CD4-positive, alpha-beta T cell treated with Interleukin-4 for 4 hours (primary cell): ENCODE data around the gene RAPGEF2.
"Not testable (repeated sequence)": the region's sequence is repeated elsewhere in the genome, so short reads cannot be mapped to it uniquely, and the experiment has no call there.

Source experiments
- DNase-seq: peaks from one replicate; pipeline ENCODE4 v3.0.0-alpha.2; 2020

Gene RAPGEF2

GRCh38 chr4:159282944-159283343, 180.1 kb downstream of the RAPGEF2 start:
- no peak for DNase-seq

- no peak for DNase-seq
Observed at GRCh38 chr4:159283696-159284095, 180.8 kb downstream of the RAPGEF2 start.

GRCh38 chr4:159284113-159284512, 181.2 kb downstream of the RAPGEF2 start:
- DNase-seq = no peak

DNA sequence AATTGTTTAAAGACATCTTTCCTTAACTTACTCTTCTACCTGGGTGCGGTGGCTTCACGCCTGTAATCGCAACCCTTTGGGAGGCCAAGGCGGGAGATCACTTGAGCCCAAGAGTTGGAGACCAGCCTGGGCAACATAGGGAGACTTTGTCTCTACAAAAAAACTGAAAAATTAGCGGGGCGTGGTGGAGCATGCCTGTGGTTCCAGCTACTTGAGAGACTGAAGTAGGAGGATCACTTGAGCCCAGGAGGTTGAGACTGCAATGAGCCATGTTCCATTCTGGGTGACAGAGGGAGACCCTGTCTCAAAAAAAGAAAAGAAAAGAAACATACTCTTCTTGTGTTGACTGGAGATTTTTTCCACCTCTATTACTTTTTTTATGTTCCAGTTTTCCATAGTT, 181.9 kb downstream of the RAPGEF2 start:
- DNase-seq = no peak

- no peak for DNase-seq
Observed at GRCh38 chr4:159287767-159288166, 184.9 kb downstream of the RAPGEF2 start.

- no peak for DNase-seq
Observed at GRCh38 chr4:159289682-159290081, 186.8 kb downstream of the RAPGEF2 start.

DNA sequence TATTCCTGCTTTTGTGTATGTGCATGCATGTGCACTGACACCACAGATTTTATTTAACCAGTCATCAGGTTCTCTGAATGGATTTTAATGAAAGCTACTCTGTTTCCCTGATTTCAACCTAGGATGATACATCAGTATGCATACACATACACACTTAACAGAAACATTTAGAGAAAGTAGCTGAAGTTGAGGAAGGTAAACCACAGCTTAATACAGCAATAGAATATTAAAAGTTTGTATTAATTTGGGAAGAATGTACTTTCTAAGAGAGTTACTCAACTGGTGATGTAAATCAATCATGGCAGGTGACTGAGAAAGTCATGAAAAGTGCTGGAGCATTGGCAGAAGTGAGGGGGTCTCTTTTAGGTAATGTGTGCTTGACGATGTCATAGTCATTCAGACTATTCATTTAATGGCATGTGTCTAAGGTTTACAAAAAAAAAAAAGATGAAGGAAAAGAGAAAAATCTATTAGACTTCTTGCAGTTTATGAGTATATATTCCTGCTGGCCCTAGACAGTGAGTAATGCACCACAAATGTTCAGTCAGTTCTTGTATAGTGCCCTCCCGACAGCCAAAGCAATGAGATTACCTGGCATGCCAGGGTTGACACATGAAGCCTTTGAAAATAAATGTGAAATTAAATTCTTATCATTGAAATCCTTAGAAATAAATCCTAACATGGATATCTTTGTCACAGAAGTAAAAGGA, 187.6 kb downstream of the RAPGEF2 start:
- no peak for DNase-seq

DNA sequence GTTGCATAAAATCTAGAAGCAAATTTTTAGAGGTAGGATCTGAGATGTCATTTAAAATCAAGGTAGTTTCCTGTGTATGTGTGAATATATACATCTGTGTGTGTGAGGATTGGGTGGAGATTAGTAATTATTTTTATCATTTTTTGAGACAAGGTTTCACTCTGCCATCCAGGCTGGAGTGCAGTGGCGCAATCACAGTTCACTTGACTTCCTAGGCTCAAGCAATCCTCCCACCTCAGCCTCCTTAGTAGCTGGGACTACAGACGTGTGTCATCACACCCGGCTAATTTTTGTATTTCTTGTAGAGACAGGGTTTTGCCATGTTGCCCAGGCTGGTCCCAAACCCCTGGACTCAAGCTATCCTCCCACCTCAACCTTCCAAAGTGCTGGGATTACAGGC, 188.3 kb downstream of the RAPGEF2 start:
- no peak for DNase-seq

GRCh38 chr4:159292137-159292896, 189.4 kb downstream of the RAPGEF2 start:
- no peak for DNase-seq

DNA sequence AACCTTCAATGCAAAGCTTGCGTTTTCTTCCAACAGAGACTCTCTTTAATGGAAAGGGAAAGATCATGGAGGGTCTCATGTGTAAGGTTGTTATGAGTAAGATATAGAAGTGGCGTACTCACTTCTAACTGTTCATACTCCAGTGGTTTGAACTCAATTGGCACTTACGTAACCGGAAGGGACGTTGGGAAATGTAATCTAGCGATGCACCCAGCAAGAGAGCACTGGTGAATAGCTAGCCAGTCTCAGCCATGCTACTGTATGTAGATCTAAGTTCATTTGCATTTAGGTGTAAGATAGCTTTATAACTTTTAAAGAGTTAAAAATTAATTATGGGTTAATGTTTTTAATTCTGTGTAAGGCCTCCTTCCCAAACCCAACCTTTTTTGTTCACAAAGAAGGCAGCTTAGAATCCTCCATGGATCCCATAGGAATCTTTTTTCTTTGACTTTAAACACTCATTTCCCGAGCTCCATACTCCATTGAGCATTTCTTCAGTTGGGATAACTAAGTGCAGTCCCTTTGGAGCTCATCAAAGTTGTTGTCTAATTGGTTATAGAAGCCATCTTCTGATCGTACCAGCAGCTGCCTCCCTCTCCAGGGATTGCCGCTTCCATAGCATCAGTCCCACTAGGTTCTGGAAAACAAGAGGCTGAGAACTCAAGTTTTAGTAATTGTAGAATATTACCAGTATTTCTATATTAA, 191.1 kb downstream of the RAPGEF2 start:
- DNase-seq = no peak

DNA sequence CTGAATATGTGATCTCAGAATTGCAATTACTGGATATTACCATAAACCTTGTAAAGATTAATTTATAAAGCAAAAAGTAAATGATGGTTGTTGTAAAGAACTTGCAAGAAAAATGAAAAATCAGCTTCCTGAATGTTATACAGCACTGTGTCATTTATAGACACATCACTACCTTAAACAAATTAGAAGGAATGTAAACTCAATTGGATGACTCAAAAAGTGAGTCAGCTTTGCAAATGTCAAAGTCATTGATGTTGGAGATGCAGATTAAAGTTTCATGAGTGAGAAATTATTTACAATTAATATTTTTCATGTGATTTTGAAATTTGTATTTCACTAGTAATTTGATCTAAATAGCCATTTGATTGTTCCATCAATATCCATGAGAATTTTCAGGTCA, 193.2 kb downstream of the RAPGEF2 start:
- DNase-seq = no peak

GRCh38 chr4:159297091-159297490, 194.2 kb downstream of the RAPGEF2 start:
- DNase-seq = no peak

DNA sequence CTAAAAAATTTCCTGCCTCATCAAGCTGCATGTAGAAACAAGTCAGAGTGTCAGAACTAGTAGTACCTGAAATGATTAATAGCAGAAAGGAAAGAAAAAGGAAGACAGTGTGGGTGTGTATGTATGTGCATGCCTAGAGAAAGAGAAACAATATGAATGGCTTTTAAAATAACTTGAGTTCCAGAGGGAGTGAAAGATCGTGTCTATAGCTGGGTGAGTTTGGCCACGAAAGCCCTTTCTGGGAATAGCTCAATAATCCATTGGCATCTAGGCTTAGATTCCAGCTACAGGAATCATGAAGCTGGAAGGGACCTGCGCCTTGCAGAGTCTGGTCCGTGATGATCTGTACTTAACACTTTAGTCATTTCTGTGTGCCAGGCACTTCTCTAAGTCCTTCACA, 195.6 kb downstream of the RAPGEF2 start:
- DNase-seq = no peak

- DNase-seq = no peak
Observed at GRCh38 chr4:159303435-159303834, 200.6 kb downstream of the RAPGEF2 start.

DNA sequence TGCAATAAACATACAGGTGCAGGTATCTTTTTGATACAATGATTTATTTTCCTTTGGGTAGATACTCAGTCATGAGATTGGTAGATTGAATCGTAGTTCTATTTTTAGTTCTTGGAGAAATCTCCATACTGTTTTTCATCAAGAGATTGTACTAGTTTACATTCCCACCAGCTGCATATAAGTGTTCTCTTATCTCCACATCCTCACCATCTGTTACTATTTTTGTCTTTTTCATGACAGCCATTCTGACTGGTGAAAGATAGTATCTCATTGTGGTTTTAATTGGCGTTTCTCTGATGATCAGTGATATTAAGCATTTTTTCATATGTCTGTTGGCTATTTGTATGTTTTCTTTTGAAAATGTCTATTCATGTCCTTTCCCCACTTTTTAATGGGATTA, 202.2 kb downstream of the RAPGEF2 start:
- no peak for DNase-seq

DNA sequence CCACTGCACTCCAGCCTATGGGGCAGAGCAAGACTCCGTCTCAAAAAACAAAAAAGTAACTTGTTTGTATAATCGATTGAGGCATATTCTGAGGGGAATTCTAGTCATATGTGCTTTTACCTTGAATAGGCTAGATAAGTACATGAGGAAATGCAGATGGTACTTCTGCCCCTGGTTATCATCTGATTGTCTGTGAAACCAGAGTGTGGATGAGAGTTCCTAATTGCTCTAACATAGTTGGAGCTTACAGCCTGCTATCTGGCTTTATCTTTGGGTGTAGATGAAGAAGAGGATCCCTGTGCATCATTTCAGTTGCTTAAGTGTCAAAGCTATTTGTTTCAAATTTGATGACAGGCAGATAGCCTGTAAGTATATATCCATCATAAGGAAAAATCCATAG, 205.1 kb downstream of the RAPGEF2 start:
- DNase-seq = no peak

DNA sequence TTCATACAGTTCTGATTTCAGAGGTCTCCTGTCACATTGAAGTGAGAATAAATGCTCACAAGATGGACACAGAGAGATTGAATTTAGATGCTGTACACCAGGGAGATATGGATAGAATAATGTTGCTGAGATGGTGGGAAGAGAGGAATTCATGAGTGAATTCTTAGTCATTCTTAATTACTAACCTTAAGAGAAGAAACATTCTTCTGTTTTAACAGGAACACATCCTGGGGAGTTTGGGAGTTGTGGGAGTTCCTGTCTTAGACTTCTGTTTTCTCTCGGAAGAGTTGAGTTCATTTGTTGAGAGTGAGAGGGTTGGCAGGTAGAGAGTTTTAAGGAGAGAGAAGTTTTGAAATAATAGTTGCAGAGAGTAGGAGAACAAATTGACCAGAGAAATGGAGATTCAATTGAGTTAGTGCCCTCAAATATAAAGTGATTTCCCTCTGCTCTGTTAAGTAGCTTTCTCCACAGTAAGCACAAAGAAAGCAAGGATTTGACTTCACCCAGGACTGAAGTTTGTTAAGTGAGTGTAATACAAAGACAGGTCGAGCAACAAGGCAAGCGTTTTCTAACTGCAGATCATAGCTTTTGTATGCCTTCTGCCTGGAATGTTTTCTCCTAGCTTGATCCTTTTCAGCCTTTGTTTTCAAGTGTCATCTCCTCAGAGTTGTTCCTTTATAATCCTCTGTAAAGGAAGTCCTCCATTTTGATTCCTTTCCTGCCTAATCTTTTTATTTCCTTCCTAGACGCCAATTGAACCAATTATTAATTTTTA, 205.9 kb downstream of the RAPGEF2 start:
- DNase-seq = no peak

DNA sequence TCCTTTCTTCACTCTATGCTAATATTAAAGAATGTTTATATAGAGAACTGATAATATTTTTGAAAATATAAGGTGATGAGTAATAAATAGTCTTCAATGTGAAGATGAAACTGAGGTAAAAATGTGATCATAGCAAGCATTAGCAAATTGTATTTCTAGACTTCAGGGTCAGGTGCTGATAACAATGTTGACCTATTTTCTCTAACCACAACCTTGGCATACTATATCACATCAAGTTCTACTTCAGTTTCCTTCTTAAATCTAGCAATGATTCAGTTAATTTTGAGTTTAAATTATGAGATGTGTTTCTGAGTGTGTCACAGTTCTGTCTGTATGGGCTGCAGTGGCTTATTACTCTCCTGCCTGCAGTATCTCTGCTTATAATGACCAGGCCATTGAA, 209.4 kb downstream of the RAPGEF2 start:
- peak; percentile 1 for DNase-seq

DNA sequence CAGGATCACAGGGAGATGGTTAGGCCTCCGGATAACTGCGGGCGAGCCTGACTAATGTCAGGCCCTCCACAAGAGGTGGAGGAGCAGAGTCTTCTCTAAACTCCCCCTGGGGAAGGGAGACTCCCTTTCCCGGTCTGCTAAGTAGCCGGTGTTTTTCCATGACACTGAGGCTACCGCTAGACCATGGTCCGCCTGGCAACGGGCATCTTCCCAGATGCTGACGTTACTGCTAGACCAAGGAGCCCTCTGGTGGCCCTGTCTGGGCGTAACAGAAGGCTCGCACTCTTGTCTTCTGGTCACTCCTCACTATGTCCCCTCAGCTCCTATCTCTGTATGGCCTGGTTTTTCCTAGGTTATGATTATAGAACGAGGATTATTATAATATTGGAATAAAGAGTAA, 213.0 kb downstream of the RAPGEF2 start:
- DNase-seq = not testable (repeated sequence)

DNA sequence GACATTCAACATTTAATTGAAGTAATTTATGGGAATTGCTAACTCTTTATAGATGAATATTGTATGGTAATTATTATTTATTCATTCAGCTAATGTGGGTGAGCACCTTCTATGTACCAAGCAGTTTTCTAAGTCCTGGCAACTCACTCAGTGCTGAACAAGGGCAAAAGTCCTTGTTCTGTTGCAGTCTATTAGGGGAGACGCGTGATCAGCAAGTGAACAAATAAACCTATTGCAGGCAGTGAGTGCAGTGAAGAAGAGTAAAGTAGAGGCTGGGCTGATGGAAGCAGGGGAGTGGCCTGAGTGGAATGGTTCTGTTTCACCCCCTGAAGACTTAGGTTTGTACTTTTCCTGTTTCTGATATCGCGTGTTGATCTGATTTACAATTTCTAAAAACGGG, 214.3 kb downstream of the RAPGEF2 start:
- DNase-seq = no peak

- DNase-seq = no peak
Observed at GRCh38 chr4:159319027-159319426, 216.1 kb downstream of the RAPGEF2 start.

- DNase-seq = no peak
Observed at GRCh38 chr4:159326480-159326879, 223.6 kb downstream of the RAPGEF2 start.

GRCh38 chr4:159328766-159329165, 225.9 kb downstream of the RAPGEF2 start:
- no peak for DNase-seq
